Activated CD4-positive, CD25-positive, alpha-beta regulatory T cell (primary cell): ENCODE data around the gene ZNF225.
"Not testable (repeated sequence)": the region's sequence is repeated elsewhere in the genome, so short reads cannot be mapped to it uniquely, and the experiment has no call there.

Source experiments
- DNase-seq, 4 experiments: peaks; one replicate each; lab custom pipeline; 2025; lab: John Stamatoyannopoulos, UW

Gene ZNF225

DNA sequence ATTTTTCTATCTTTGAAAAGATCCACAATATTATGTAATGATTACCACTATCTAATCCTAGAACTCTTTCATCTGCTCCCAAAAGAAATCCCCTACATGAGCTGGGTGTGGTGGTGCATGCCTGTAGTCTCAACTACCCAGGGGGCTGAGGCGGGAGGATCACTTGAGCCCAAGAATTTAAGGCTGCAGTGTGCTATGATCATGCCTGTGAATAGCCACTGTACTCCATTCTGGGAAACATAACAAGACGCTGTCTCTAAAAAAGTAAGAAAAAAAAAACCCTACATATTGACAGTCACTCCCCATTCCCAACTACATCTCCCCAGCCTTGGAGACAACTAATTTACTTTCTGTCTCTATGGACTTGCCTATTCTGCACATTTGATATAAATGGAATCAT lies 50.6 kb downstream of the ZNF225 start:
- no peak for DNase-seq

DNA sequence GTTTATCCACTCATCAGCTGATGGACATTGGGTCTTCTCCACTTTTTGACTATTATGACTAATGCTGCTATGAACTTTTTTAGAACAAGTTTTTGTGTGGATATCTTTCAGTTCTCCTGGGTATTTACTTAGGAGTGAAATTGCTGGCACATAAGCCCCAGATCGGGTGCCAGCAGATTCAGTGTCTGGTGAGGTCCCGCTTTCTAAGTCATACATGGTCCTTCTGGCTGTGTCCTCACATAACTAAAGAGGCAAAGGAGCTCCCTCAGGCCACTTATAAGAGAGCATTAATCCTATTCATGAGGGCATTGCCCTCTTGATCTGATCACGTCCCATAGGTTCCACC lies 51.1 kb downstream of the ZNF225 start:
- no peak for DNase-seq

DNA sequence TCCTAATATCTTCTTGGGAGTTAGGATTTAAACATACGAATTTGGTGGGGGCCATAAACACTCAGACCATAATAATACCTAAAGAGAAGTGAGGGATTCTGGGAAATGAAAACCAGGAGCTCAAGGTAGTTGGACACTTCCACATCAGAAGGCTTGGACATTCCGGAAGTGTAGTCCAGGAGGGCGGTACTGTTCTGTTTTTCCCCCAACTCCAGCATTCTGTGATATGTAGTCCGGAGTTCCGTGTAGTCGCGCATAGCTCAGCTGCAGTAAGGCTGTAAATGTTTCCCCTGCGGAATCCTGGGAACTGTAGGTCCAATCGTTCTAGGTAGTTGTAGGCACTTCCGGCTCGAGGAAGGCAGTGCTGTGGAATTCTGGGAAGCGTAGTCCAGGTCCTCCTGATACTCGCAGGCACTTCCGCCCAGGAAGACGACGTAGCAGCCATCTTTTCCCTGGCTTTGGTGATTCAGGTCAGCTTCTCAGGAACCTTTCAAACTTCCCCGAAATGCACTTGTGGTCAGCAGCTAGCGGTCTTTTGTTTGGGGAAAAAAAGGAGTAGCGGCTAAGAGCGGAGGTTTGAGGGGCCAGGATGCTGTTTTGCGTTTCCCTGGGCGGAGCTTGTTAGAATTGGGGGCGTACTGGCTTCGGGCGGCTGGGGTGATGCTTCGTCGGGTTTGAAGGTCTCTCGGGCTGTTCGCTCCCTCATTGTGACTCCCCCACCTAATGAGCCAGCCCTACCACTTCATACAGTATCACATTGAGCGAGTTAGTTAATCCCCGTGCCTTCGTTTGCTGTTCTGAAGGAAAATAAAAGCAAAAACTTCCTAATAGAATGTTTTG lies 51.7 kb downstream of the ZNF225 start, which contains the start of gene ZNF226:
Gene ZNF226, plus strand, starts transcription at position 428 of the 840 bp plus-strand sequence. CDS start 4,981 bp downstream, outside the sequence.
- peak; percentile 28 to 63 (median 61) for DNase-seq

DNA sequence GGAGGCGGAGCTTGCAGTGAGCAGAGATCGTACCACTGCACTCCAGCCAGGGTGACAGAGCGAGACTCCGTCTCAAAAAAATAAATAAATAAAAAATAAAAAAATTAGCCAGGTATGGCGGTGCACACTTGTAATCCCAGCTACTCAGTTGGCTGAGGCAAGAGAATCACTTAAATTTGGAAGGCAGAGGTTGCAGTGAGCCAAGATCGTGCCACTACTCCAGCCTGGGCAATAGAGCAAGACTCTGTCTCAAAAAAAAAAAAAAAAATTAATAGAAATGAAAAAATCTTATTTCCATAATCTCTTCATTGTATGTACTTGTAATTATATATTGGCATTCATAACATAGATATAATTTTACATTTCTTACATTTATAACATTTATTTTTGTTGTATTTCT lies 57.5 kb downstream of the ZNF225 start:
- DNase-seq: not testable (repeated sequence)

DNA sequence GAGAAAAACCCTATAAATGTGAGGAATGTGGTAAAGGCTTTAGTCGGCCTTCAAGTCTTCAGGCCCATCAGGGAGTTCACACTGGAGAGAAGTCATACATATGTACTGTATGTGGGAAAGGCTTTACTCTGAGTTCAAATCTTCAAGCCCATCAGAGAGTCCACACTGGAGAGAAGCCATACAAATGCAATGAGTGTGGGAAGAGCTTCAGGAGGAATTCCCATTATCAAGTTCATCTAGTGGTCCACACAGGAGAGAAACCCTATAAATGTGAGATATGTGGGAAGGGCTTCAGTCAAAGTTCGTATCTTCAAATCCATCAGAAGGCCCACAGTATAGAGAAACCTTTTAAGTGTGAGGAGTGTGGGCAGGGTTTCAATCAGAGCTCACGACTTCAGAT lies 63.4 kb downstream of the ZNF225 start:
- DNase-seq: no peak

DNA sequence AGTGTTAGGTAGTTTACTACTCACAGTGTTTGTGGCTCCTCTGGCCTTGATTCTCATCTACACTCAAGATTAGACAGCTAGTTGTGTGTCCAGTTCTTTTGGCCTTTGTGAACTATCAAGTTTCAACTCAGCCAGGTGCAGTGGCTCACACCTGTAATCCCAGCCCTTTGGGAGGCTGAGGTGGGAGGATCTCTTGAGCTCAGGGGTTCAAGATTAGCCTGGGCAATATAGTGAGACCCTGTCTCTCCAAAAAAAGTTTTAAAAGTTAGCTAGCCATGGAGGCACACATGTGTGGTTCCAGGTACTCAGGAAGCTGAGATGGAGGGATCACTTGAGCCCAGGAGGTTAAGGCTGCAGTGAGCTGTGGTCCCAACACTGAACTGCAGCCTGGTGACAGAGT lies 67.8 kb downstream of the ZNF225 start:
- no peak for DNase-seq

DNA sequence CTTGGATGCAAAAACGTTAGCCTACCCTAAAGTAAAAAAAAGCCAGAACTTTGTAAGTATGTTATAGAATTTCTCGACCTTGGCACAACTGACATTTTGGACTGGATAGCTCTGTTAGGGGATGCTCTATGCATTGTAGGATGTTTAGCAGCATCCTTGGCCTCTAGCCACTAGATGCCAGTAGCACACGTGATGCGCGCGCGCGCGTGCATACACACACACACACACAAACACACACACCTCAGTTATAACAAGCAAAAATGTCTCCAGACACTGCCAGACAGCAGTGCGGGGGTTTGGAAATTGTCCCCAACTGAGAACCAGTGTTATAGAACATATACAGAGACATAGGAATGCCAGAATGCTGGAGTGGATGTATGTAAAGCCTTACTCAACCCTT lies 68.9 kb downstream of the ZNF225 start:
- no peak for DNase-seq
